ENCODE measurements around the gene BSND. TPM values are rescaled to one million over a fixed set of nuclear protein-coding genes. Genes with fewer than 3 reads are reported as not detected.

BSND gene
- total RNA-seq, result not detected in 2 replicates

GRCh38 chr1:54998677-54999076 is at the start of gene BSND:
Gene BSND (plus strand): TSS chr1:54998933. CDS start chr1:54999187, 254 bp downstream.

DNA sequence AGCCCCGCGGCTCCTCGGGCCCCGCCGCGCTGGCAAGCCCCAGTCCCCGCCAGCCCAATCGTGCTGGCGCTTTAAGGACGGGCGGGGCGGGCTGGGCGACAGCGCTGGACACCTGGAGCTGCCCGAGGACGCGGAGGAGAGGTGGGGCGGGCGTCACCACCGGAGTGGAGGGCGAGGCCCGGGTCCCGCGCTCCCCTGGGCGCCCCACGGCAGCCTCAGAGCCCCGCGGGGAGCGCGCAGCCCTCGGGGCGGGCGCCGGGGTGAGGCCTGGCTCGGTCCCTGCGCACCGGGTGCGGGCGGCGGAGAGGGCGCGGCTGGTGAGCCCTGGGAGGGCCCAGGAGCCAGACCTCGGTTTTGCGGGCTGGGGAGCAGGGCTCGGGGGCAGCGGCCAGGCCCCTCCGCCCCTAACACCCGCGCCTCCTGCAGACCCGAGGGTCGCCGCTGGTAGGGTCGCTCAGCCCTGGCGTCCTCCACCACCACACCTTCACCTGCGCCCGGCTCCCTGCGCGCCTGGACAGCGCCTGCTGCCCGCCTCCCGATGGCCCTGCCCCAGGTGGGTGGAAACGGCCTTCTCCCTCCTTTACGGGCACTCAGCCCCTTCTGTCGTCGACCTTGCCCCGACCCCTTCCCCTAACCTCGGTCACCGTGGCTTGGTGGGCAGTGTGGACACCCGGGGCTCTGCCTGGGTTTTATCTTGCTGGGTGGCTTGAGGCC is 18.0 kb upstream of the BSND start, which contains the start of gene TMEM61:
Gene TMEM61, plus strand, starts transcription at position 101 of the 714 bp plus-strand sequence. Its CDS starts 438 bp downstream, at position 539.

DNA sequence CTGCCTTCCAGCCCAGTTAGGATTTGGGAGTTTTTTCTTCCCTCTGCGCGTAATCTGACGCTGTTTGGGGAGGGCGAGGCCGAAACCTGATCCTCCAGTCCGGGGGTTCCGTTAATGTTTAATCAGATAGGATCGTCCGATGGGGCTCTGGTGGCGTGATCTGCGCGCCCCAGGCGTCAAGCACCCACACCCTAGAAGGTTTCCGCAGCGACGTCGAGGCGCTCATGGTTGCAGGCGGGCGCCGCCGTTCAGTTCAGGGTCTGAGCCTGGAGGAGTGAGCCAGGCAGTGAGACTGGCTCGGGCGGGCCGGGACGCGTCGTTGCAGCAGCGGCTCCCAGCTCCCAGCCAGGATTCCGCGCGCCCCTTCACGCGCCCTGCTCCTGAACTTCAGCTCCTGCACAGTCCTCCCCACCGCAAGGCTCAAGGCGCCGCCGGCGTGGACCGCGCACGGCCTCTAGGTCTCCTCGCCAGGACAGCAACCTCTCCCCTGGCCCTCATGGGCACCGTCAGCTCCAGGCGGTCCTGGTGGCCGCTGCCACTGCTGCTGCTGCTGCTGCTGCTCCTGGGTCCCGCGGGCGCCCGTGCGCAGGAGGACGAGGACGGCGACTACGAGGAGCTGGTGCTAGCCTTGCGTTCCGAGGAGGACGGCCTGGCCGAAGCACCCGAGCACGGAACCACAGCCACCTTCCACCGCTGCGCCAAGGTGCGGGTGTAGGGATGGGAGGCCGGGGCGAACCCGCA is 40.8 kb downstream of the BSND start, which contains the start of gene PCSK9:
Gene PCSK9, plus strand, starts transcription at position 207 of the 741 bp plus-strand sequence. Its CDS starts 290 bp downstream, at position 497.

Other genes starting within 250 kb of the BSND start
- 4.3 and 5.6 TPM in 2 replicates for gene PARS2, start 234.4 kb upstream of the BSND start, total RNA-seq
- gene TTC22, start 197.6 kb upstream of the BSND start, total RNA-seq, result 10.6 and 10.9 TPM in 2 replicates
- gene DHCR24, start 111.7 kb upstream of the BSND start, total RNA-seq, result 258 and 276 TPM in 2 replicates
- gene TMEM61, start 18.3 kb upstream of the BSND start, total RNA-seq, result 1.5 TPM in 1 of 2 replicates, not detected in the other
- 265 and 294 TPM in 2 replicates for gene PCSK9, start 40.6 kb downstream of the BSND start, total RNA-seq
- gene USP24, start 216.4 kb downstream of the BSND start, total RNA-seq, result 18.8 and 26.2 TPM in 2 replicates

Data from hair follicular keratinocyte (primary cell).